B cell (primary cell): ENCODE results near the gene CACNA2D2. TPM values are rescaled to one million over a fixed set of nuclear protein-coding genes. Genes with fewer than 3 reads are reported as not detected.
A peak's percentile ranks its signal among the peaks of the same experiment; 100 is the strongest.
"Not testable (repeated sequence)": the region's sequence is repeated elsewhere in the genome, so short reads cannot be mapped to it uniquely, and the experiment has no call there.

Experiments
- ATAC-seq: fragments of 200-7000 bp; cut with Tn5 transposase; one replicate; pipeline ENCODE4 v1.10.0; 2021; ENCODE audit warnings: low read depth, mild to moderate bottlenecking, moderate number of reproducible peaks, moderate library complexity
- CTCF ChIA-PET: fragments of 350-600 bp; sonication (Branson Sonifier 250); formaldehyde crosslinking; loops from one replicate; lab custom pipeline; 2021; ENCODE audit warnings: antibody characterized with exemption, inconsistent platforms; lab: Charles Lee
- POLR2A ChIA-PET: fragments of 350-600 bp; sonication (Branson Sonifier 250); formaldehyde crosslinking; loops from one replicate; lab custom pipeline; 2021; ENCODE audit warnings: antibody characterized with exemption; lab: Charles Lee
- DNase-seq: peaks from one replicate; pipeline ENCODE4 v3.0.0; 2013
- H2AFZ ChIP-seq: 2 replicates; pipeline ENCODE4 v1.6.1; 2012; ENCODE audit warnings: mild to moderate bottlenecking, low read depth, low read length; ENCODE audit not compliant: insufficient read depth, poor library complexity, severe bottlenecking
- H3K27ac ChIP-seq, 2 donors: 1 replicate in 1 of 2; 2 replicates in 1 of 2; pipeline ENCODE4 v1.5.1; 2012 to 2013; ENCODE audit warnings: low read length in 2 of 2, mild to moderate bottlenecking in 2 of 2, moderate library complexity in 1 of 2
- H3K27me3 ChIP-seq, 4 experiments: fragments of 200-600 bp in 1 of 4; sonication (generic) in 1 of 4; replicated peaks in 1 of 4; 1 replicate in 2 of 4; 2 replicates in 2 of 4; pipeline versions ENCODE4 v1.6.1 to v1.7.0; 2013 to 2016; ENCODE audit warnings: low read length in 3 of 4, mild to moderate bottlenecking in 2 of 4, mixed read lengths in 1 of 4, moderate library complexity in 1 of 4; ENCODE audit not compliant: insufficient read depth in 4 of 4, control insufficient read depth in 3 of 4; ENCODE audit errors: control extremely low read depth in 1 of 4
- H3K36me3 ChIP-seq, 2 experiments: replicated peaks in 1 of 2; 1 replicate in 1 of 2; 2 replicates in 1 of 2; pipeline versions ENCODE4 v1.6.1 to v1.7.1; 2013; ENCODE audit warnings: low read length in 1 of 2; ENCODE audit not compliant: insufficient read depth in 2 of 2, control insufficient read depth in 1 of 2; ENCODE audit errors: control extremely low read depth in 1 of 2, extremely low read depth in 1 of 2
- H3K4me1 ChIP-seq, 2 donors: fragments of 200-600 bp in 1 of 2; sonication (generic) in 1 of 2; 1 replicate in 1 of 2; 2 replicates in 1 of 2; pipeline versions ENCODE4 v1.5.1 to v1.6.1; 2013 to 2017; ENCODE audit warnings: low read length in 2 of 2; ENCODE audit not compliant: control insufficient read depth in 2 of 2, insufficient read depth in 2 of 2
- H3K4me2 ChIP-seq: replicated peaks from 2 replicates; pipeline ENCODE3; 2012; ENCODE audit warnings: mild to moderate bottlenecking, low read depth, low read length; ENCODE audit not compliant: poor library complexity, severe bottlenecking
- H3K4me3 ChIP-seq, 5 experiments: fragments of 200-600 bp in 1 of 5; sonication (generic) in 1 of 5; 1 replicate in 3 of 5; 2 replicates in 2 of 5; pipeline versions ENCODE4 v1.5.1 to v1.7.0; 2011 to 2016; ENCODE audit warnings: low read length in 4 of 5, mild to moderate bottlenecking in 4 of 5, low read depth in 2 of 5, control low read depth in 1 of 5, moderate library complexity in 1 of 5; ENCODE audit not compliant: insufficient read depth in 1 of 5; ENCODE audit errors: control extremely low read depth in 1 of 5, extremely low read depth in 1 of 5
- H3K79me2 ChIP-seq: fragments of 200-600 bp; sonication (generic); one replicate; pipeline ENCODE4 v1.6.0; 2016; ENCODE audit warnings: low read length; ENCODE audit not compliant: control insufficient read depth, insufficient read depth
- H3K9ac ChIP-seq: fragments of 200-600 bp; sonication (generic); 2 replicates; pipeline ENCODE4 v1.6.1; 2017; ENCODE audit warnings: mild to moderate bottlenecking, low read length, moderate library complexity
- H3K9me3 ChIP-seq, 3 donors: one replicate each; pipeline versions ENCODE4 v1.6.1 to v1.7.1; 2013; ENCODE audit warnings: low read length in 2 of 3; ENCODE audit not compliant: control insufficient read depth in 2 of 3, insufficient read depth in 1 of 3; ENCODE audit errors: control extremely low read depth in 1 of 3
- H4K20me1 ChIP-seq: 2 replicates; pipeline ENCODE4 v1.6.0; 2012; ENCODE audit warnings: mild to moderate bottlenecking, low read length; ENCODE audit not compliant: insufficient read depth, control insufficient read depth, poor library complexity, severe bottlenecking
- H3K27ac Mint-ChIP-seq: one replicate; pipeline ENCODE4 v1.8.0; 2021; ENCODE audit warnings: mixed read lengths
- H3K27me3 Mint-ChIP-seq: one replicate; pipeline ENCODE4 v1.8.0; 2021; ENCODE audit warnings: mixed read lengths
- H3K4me1 Mint-ChIP-seq: one replicate; pipeline ENCODE4 v1.8.0; 2021; ENCODE audit warnings: mixed read lengths
- H3K4me3 Mint-ChIP-seq: one replicate; pipeline ENCODE4 v1.8.0; 2021; ENCODE audit warnings: mixed read lengths
- H3K9me3 Mint-ChIP-seq: one replicate; pipeline ENCODE4 v1.8.0; 2022; ENCODE audit warnings: mixed read lengths; ENCODE audit not compliant: insufficient read depth
- EZH2 ChIP-seq: IDR thresholded peaks from 2 replicates; pipeline ENCODE4 v1.6.1; 2012; ENCODE audit warnings: borderline replicate concordance, low read depth, mild to moderate bottlenecking, moderate library complexity, low read length; ENCODE audit not compliant: insufficient read depth, poor library complexity, severe bottlenecking
- WGBS: methylation state at CpG from one replicate; pipeline ENCODE4 v1.1.5; 2013; ENCODE audit warnings: missing lambda C conversion rate; ENCODE audit not compliant: insufficient coverage; 5-methylcytosine and 5-hydroxymethylcytosine counted together
- intact Hi-C: fragments of 100-400 bp; cut with micrococcal nuclease; formaldehyde crosslinking; loops from one replicate; pipeline ENCODE4 v1.10.0; 2022
- polyA plus RNA-seq: library from polyadenylated mRNA; depleted of rRNA; stranded (reverse); fragments of >200 nt; gene quantifications from 2 replicates; pipeline ENCODE4 v1.2.3, GENCODE V29; 2012
- total RNA-seq, 2 donors: library from RNA; stranded (reverse); fragments of 120-200 nt in 1 of 2; gene quantifications; 1 replicate in 1 of 2; 2 replicates in 1 of 2; pipeline versions ENCODE4 v1.2.3 to v1.2.4, GENCODE V29; 2013 to 2022
- TF ChIP-seq, protein P1 (sequence below): fragments of 200-600 bp; IDR thresholded peaks from one replicate; pipeline ENCODE4 v1.8.0; 2022; ENCODE audit warnings: antibody characterized with exemption, mild to moderate bottlenecking

The CACNA2D2 gene
- total and polyA plus RNA-seq, 2 donors (not counting 1 experiment from before 2014, with no cell fraction given) = 0.69 to 1.2 TPM

DNA sequence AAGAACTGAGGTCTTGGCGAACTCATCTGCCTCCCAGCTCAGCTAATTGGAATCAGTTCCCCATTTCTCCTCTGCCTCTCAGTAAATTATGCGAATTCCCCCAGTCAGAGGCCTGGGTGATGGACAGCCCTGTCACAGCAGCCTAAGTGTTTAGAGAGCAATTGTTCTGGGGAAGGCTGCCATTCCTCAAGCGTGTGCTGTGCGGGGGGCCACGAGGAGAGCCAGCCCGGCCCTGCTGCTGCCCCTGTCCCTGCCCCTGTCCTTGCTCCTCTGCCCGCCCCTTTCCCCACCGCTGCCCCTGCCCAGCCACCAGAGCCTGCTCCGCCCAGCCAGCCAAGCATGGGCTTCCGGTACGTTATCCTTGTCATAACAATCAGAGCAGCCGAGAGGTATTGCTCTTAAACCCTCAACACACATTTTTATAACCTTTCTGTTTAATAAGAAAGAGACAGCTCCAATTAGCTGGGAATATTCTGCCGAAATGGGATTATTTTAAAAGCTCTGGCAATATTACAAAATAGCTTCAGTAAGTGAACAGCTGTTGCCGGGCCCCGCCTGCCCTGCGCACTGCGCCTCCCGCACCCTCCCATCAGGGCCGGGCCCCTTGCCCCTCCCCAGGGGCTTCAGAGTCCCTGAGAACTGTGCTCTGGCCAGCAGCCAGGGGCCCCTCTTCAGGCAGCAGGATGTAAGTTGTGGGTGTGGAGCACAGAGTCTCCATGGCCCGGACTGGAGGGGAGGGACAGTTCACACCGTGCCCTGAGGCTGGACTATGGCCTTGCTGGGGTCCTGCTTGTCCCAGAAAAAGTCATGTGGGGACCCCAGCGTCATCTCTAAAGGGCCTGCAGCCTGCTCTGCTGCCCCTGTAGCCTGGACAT is 12.4 kb upstream of the CACNA2D2 start:
- Mint-ChIP-seq H3K4me3 (peak overlapping the region; percentile 83), H3K9me3 (no peaks in the 10 kb centered on the region), H3K4me1 (peaks cover 34% of the 10 kb centered on the region), H3K27me3 (peaks cover 3% of the 10 kb centered on the region), H3K27ac (peak overlapping the region; percentile 93)
- peak overlapping the region; percentile 83 for H3K4me2 ChIP-seq
- CTCF ChIA-PET = interaction anchor here (1.0 to 3.6 kb wide), 3 partner anchors 8 to 52 kb away, joined by 3 to 17 read pairs (median 16); partner anchors contain the start of gene C3orf18
- 11% methylated on average over 19 of the region's 22 CpGs for WGBS
- TF ChIP-seq, protein P1, sequence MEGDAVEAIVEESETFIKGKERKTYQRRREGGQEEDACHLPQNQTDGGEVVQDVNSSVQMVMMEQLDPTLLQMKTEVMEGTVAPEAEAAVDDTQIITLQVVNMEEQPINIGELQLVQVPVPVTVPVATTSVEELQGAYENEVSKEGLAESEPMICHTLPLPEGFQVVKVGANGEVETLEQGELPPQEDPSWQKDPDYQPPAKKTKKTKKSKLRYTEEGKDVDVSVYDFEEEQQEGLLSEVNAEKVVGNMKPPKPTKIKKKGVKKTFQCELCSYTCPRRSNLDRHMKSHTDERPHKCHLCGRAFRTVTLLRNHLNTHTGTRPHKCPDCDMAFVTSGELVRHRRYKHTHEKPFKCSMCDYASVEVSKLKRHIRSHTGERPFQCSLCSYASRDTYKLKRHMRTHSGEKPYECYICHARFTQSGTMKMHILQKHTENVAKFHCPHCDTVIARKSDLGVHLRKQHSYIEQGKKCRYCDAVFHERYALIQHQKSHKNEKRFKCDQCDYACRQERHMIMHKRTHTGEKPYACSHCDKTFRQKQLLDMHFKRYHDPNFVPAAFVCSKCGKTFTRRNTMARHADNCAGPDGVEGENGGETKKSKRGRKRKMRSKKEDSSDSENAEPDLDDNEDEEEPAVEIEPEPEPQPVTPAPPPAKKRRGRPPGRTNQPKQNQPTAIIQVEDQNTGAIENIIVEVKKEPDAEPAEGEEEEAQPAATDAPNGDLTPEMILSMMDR = no peak
- no peak for TF ChIP-seq EZH2
- peak overlapping the region; percentile 2 to 51 (median 20) for H3K4me3 ChIP-seq
- peak; percentile 72 for DNase-seq
- intact Hi-C loops = loop anchor here (1.0 to 5.0 kb wide), 2 partner anchors 13 to 51 kb away; partner anchors contain the start of genes C3orf18, CACNA2D2 and HEMK1
- POLR2A ChIA-PET = interaction anchor here (0.7 to 1.1 kb wide), 3 partner anchors 12 to 53 kb away, joined by 3 read pairs; partner anchors contain the start of genes CACNA2D2 and HEMK1
- no peaks in the 10 kb centered on the region for H3K27me3 ChIP-seq
- peak overlapping the region; percentile 79 for H2AFZ ChIP-seq
- H3K9ac ChIP-seq = peak overlapping the region; percentile 60
- peaks cover 27 to 36% of the 10 kb centered on the region in 2 donors for H3K4me1 ChIP-seq
- H3K79me2 ChIP-seq = no peaks in the 10 kb centered on the region
- H4K20me1 ChIP-seq = no peaks in the 10 kb centered on the region
- H3K9me3 ChIP-seq = no peaks in the 10 kb centered on the region
- no peaks in the 10 kb centered on the region for H3K36me3 ChIP-seq
- H3K27ac ChIP-seq = peak overlapping the region; percentile 76 to 80
- peak; percentile 74 for ATAC-seq

DNA sequence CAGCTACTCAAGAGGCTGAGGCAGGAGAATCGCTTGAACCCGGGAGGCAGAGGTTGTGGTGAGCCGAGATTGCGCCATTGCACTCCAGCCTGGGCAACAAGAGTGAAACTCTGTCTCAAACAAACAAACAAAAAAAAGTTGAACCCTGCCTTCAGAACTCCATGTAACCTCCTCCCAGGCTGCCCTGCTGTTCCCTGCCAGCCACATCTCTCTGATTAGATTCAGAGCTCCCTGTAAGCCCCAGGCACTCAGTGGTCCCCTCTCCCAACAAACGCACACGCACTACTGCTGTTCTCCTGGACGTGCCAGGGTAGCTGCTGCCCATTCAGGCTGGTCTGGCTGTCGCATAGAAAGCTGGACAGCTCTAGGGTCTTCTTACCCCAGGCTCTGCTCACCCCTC is 9.5 kb upstream of the CACNA2D2 start:
- H4K20me1 ChIP-seq, H3K36me3 ChIP-seq, intact Hi-C loops, H3K4me3 Mint-ChIP-seq, ATAC-seq, H3K9me3 ChIP-seq, H3K79me2 ChIP-seq, H3K27me3 Mint-ChIP-seq, POLR2A ChIA-PET, H3K4me2 ChIP-seq, H3K9me3 Mint-ChIP-seq, H3K27me3 ChIP-seq, DNase-seq, H3K27ac Mint-ChIP-seq, H2AFZ ChIP-seq, H3K27ac ChIP-seq, H3K9ac ChIP-seq, H3K4me3 ChIP-seq: not testable (repeated sequence)
- CTCF ChIA-PET = interaction anchor here (0.7 to 3.6 kb wide), 3 partner anchors 11 to 107 kb away, joined by 3 to 16 read pairs (median 8); no protein-coding TSS in a partner anchor
- peaks cover 26% of the 10 kb centered on the region for H3K4me1 Mint-ChIP-seq
- peaks cover 24 to 29% of the 10 kb centered on the region in 2 donors for H3K4me1 ChIP-seq
- 95% methylated on average over 5 of the region's 8 CpGs for WGBS
